NK-92 (cell line): ENCODE results near the gene STARD7.
"Not testable (repeated sequence)": the region's sequence is repeated elsewhere in the genome, so short reads cannot be mapped to it uniquely, and the experiment has no call there.

Experiments
- DNase-seq: peaks from one replicate; lab custom pipeline; 2025; ENCODE audit not compliant: unreplicated experiment; lab: John Stamatoyannopoulos, UW

Gene STARD7

GRCh38 chr2:96150007-96150640 lies 58.5 kb downstream of the STARD7 start:
- no peak for DNase-seq

- DNase-seq: peak; percentile 83
Measured at GRCh38 chr2:96148410-96149217, 60.0 kb downstream of the STARD7 start.

GRCh38 chr2:96147593-96148201 lies 60.9 kb downstream of the STARD7 start:
- DNase-seq: no peak

GRCh38 chr2:96146881-96147592 lies 61.6 kb downstream of the STARD7 start:
- no peak for DNase-seq

- DNase-seq: no peak
Measured at GRCh38 chr2:96146153-96146880, 62.3 kb downstream of the STARD7 start.

GRCh38 chr2:96145848-96146152 lies 62.8 kb downstream of the STARD7 start:
- DNase-seq: no peak

GRCh38 chr2:96145036-96145847 lies 63.4 kb downstream of the STARD7 start, which contains the start of gene DUSP2:
Gene DUSP2 (minus strand): TSS chr2:96145440. CDS start chr2:96145354, 86 bp downstream.
- peak; percentile 19 for DNase-seq

- no peak for DNase-seq
Measured at GRCh38 chr2:96144481-96145035, 64.1 kb downstream of the STARD7 start.

- no peak for DNase-seq
Measured at GRCh38 chr2:96143848-96144480, 64.7 kb downstream of the STARD7 start.

- DNase-seq: no peak
Measured at GRCh38 chr2:96143231-96143847, 65.3 kb downstream of the STARD7 start.

- DNase-seq: no peak
Measured at GRCh38 chr2:96142217-96143113, 66.2 kb downstream of the STARD7 start.

- not testable (repeated sequence) for DNase-seq
Measured at GRCh38 chr2:96141624-96141967, 67.0 kb downstream of the STARD7 start.

- DNase-seq: no peak
Measured at GRCh38 chr2:96140941-96141623, 67.5 kb downstream of the STARD7 start.

GRCh38 chr2:96139181-96139758 lies 69.4 kb downstream of the STARD7 start:
- DNase-seq: no peak

GRCh38 chr2:96138179-96139145 lies 70.2 kb downstream of the STARD7 start, which contains the start of gene ASTL:
Gene ASTL (minus strand): TSS chr2:96138502. CDS start chr2:96138436, 66 bp downstream.
- DNase-seq: no peak
